ENCODE results near the gene SMIM7. TPM values are rescaled to one million over a fixed set of nuclear protein-coding genes. Genes with fewer than 3 reads are reported as not detected.

SMIM7 gene
- total RNA-seq, 1 donor from 2014 or later = 131 TPM

- no peak overlapping the region for H3K4me3 ChIP-seq (ENCODE audit: low read depth, low read length)
- TF ChIP-seq, protein P1, sequence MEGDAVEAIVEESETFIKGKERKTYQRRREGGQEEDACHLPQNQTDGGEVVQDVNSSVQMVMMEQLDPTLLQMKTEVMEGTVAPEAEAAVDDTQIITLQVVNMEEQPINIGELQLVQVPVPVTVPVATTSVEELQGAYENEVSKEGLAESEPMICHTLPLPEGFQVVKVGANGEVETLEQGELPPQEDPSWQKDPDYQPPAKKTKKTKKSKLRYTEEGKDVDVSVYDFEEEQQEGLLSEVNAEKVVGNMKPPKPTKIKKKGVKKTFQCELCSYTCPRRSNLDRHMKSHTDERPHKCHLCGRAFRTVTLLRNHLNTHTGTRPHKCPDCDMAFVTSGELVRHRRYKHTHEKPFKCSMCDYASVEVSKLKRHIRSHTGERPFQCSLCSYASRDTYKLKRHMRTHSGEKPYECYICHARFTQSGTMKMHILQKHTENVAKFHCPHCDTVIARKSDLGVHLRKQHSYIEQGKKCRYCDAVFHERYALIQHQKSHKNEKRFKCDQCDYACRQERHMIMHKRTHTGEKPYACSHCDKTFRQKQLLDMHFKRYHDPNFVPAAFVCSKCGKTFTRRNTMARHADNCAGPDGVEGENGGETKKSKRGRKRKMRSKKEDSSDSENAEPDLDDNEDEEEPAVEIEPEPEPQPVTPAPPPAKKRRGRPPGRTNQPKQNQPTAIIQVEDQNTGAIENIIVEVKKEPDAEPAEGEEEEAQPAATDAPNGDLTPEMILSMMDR (conservative IDR thresholded peaks at IDR 0.05; ENCODE audit: low read depth, low read length) = no peak
- no peak for DNase-seq (ENCODE audit: low read depth)
Observed at GRCh38 chr19:16618248-16618647, 41.7 kb downstream of the SMIM7 start.

DNA sequence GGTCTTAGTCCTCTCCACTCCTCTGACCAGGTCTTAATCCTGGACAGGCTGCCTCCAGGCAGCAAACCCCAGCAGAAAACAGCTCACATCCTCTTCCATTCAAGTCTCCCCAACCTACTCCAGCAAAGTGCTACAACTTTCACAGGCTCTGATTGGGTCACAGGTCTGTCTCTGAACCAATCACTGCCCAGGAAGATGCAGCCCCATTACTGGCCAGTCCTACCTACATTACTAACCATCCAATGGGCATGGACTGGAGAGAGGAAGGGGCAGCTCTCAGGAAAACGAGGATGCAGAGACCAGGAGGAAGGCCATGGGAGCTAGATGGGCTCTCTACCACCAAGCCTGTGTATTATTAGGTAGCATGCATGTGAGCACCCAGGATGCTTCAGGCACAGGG, 44.1 kb downstream of the SMIM7 start:
- no peak overlapping the region for H3K4me3 ChIP-seq (ENCODE audit: low read depth, low read length)
- TF ChIP-seq, protein P1 (conservative IDR thresholded peaks at IDR 0.05; ENCODE audit: low read depth, low read length) = no peak
- no peak for DNase-seq (ENCODE audit: low read depth)

DNA sequence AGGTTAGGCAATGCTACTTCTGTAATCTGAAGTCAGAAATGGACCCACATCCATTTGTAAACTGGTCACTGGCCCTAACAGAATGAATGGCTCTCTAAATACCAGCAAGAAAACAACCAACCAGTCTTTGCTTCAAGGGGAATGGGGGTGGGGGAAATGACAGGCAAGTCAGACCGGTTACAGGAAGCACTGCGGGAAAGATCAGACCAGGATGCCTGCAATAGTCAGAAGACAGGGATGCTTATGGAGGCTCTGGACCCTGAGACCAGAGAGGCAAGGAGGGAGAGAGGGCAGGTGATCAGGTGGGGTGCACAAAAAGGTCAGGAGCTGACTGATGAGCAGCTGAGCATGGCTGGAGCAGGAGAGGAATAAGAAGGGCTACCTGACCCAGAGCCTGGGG, 45.0 kb downstream of the SMIM7 start:
- no peak for DNase-seq (ENCODE audit: low read depth)
- TF ChIP-seq, protein P1 (conservative IDR thresholded peaks at IDR 0.05; ENCODE audit: low read depth, low read length) = no peak
- no peak overlapping the region for H3K4me3 ChIP-seq (ENCODE audit: low read depth, low read length)

- TF ChIP-seq, protein P1 (conservative IDR thresholded peaks at IDR 0.05; ENCODE audit: low read depth, low read length) = no peak
- DNase-seq (ENCODE audit: low read depth) = no peak
- no peak overlapping the region for H3K4me3 ChIP-seq (ENCODE audit: low read depth, low read length)
Observed at GRCh38 chr19:16613841-16614240, 46.1 kb downstream of the SMIM7 start.

GRCh38 chr19:16612636-16613035, 47.3 kb downstream of the SMIM7 start:
- TF ChIP-seq, protein P1 (conservative IDR thresholded peaks at IDR 0.05; ENCODE audit: low read depth, low read length) = no peak
- H3K4me3 ChIP-seq (ENCODE audit: low read depth, low read length) = no peak overlapping the region
- DNase-seq (ENCODE audit: low read depth) = no peak

- no peak for DNase-seq (ENCODE audit: low read depth)
- H3K4me3 ChIP-seq (ENCODE audit: low read depth, low read length) = no peak overlapping the region
- TF ChIP-seq, protein P1 (conservative IDR thresholded peaks at IDR 0.05; ENCODE audit: low read depth, low read length) = no peak
Observed at GRCh38 chr19:16611121-16611520, 48.8 kb downstream of the SMIM7 start.

GRCh38 chr19:16609511-16610200, 50.3 kb downstream of the SMIM7 start:
- DNase-seq (ENCODE audit: low read depth) = no peak
- H3K4me3 ChIP-seq (ENCODE audit: low read depth, low read length) = no peak overlapping the region
- TF ChIP-seq, protein P1 (conservative IDR thresholded peaks at IDR 0.05; ENCODE audit: low read depth, low read length) = no peak

Measured in epithelial cell of proximal tubule (primary cell).